ENCODE data around the gene MPZL3.
"Not testable (repeated sequence)": the region's sequence is repeated elsewhere in the genome, so short reads cannot be mapped to it uniquely, and the experiment has no call there.

The MPZL3 gene

GRCh38 chr11:118211006-118211405 is 41.2 kb downstream of the MPZL3 start:
- no peak for DNase-seq

- DNase-seq = no peak
Measured at GRCh38 chr11:118210323-118210722, 41.8 kb downstream of the MPZL3 start.

- no peak for DNase-seq
Measured at GRCh38 chr11:118209033-118209432, 43.1 kb downstream of the MPZL3 start.

DNA sequence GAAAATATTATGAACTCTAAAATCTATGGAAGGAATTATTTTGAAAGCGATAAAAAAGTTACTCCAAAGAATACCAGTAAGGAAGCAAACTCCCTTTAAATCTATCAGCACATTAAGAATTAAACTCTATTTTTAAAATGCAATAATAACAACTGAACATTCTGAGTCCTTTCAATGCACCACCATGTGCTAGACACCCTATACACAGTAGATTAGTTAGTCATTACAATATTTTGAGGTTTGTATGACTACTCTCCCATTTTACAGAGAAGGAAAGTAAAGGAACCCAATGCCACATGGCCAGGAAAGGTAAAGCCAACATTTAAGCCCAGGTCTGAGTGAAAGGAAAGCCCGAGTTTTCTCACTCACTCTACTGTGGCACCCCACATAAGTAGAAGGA is 45.1 kb downstream of the MPZL3 start:
- no peak for DNase-seq

- no peak for DNase-seq
Measured at GRCh38 chr11:118206391-118207031, 45.7 kb downstream of the MPZL3 start.

- DNase-seq = no peak
Measured at GRCh38 chr11:118205606-118206378, 46.4 kb downstream of the MPZL3 start.

DNA sequence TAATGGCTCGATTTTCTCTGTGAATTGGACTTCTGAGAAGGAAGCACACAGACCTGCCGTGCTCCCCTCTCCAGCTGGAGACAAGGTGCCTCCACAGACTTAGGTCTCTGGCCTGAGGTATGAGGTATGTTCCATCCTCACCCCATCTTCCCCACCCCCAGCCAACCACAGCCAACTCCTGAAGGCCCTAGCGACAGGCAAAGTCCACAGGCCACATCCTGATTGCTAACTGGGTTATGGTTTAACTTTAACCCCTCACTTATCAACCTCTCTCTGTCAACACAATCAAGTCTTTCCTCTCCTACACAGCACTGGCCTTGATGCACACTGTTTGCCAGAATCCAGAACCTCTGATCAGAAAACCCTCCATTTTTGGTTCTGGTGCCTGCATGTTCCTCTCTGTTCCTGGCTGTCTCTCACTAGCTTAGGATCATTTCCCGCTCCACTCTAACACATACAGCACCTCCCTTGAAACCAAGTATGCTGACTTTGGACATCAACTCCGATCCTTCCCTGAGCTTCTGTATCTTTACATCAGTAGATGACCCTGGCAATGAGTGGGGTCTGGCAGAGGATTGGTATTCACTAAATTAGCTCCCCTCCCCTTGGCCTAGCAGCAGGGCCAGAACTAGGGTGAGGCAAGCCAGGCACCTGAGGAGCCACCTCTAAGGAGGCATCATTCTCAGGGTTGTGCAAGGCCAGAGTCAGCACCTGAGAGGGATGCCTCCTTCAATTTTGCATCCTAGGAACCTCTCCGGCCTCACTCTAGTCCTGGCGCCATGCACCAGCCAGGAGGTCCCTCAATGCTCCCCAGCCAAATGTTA is 49.4 kb downstream of the MPZL3 start:
- no peak for DNase-seq

DNA sequence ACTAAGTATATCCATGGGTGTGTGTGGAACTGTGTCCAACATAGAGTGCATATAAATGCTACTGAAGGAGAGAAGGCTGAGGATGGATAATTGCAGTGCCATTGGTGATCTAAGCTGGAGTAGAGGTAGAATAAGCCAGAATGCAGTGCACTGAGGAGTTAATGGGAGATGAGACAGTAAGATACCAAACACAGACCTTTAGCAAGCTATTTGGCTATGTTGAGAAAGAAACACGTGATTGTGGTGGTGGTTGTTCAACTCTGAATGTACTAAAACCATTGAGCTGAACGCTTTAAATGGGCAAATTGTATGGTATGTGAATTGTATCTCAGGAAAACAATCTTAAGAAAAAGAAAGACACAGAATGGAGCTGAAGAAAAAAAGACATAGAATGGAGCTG is 50.2 kb downstream of the MPZL3 start:
- DNase-seq = no peak

GRCh38 chr11:118200901-118201680 is 51.1 kb downstream of the MPZL3 start:
- no peak for DNase-seq

DNA sequence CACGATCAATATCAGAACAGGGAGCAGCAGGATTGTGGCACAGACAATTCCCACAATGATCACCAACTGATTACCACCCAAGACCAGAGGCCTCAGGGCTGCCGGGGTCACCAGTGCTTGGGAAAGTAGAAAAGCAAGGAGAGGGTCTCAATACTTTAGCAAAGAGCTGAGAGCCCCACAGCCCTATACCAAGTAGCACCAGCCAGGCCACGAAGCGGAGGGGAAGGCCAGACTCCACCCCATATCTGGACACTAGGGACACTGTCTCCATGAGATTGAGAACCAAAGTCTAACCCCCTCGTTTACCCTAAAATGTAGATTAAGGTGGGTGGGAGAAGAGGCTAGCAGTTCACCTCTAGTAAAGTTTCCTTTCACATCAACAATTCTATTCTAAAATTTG is 51.7 kb downstream of the MPZL3 start:
- DNase-seq = no peak

- DNase-seq = no peak
Measured at GRCh38 chr11:118199135-118199534, 53.0 kb downstream of the MPZL3 start.

DNA sequence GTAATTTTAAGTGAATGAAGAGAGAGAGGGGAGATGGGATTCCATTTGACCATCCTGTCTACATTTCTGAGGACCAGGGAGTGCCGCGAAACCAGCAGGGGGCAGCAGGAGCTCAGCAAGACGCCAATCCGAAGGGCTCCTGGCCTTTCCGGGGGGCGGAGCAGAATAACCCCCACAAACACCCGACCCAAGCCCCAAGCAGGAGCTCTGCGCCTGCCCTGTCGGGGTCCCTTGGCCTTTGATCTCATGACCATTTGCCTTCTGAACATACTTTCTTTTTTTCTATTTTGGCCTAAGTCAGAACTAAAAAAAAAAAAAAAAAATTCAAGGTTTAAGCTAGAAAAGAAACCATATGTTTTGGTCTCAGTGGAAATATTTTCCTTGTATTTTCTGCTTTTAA is 53.8 kb downstream of the MPZL3 start:
- DNase-seq = peak; percentile 50

DNA sequence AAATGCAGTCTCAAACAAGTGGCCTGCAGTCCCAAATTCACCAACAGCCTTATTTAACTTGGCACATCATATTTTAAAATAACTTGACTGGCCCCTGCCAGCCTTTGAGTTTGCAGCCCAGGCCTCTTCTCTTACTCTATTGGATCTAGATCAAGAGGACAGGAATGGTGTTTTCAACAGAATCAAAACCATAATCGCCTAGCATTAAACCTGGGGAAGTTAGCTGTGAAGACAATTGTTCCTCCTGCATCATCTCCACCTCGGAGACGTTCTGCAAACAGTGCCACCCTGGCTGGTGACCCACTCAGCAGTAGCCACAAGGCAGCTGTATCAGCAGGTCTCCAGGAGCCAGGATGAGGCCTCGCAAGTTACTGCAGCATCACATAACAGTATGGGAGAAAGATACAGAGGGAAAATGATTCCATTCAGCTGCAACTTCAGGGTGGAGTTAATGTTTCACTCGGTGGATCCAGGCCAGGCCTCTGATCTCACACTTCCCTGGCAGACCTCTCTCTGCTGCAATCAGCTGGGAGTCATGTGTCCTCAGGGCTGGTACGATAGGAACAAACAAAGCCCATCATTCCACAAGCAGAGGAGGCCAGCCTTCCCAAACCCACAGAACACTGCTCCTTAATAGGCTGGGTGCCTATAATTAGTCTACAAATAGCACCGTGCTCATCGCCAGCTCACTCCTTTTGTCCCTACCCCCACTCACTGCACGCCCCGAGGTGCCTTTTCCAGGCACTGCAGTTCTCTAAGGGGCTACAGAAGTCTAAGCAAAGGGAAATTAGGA is 57.1 kb downstream of the MPZL3 start:
- DNase-seq = peak; percentile 9

GRCh38 chr11:118193910-118194566 is 58.1 kb downstream of the MPZL3 start:
- no peak for DNase-seq

- DNase-seq = not testable (repeated sequence)
Measured at GRCh38 chr11:118192817-118193216, 59.3 kb downstream of the MPZL3 start.

DNA sequence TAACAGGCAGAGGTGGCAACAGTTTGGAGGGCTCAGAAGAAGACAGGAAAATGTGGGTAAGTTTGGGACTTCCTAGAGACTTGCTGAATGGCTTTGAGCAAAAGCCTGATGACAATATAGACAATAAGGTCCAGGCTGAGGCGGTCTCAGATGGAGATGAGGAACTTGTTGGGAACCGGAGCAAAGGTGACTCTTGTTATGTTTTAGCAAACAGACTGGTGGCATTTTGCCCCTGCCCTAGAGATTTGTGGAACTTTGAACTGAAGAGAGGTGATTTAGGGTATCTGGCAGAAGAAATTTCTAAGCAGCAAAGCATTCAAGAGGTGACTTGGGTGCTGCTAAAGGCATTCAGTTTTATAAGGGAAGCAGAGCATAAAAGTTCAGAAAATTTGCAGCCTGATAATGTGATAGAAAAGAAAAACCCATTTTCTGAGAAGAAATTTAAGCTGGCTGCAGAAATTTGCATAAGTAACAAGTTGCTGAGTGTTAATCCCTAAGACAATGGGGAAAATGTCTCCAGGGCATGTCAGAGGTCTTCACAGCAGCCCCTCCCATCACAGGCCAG is 61.1 kb downstream of the MPZL3 start:
- DNase-seq = not testable (repeated sequence)

DNA sequence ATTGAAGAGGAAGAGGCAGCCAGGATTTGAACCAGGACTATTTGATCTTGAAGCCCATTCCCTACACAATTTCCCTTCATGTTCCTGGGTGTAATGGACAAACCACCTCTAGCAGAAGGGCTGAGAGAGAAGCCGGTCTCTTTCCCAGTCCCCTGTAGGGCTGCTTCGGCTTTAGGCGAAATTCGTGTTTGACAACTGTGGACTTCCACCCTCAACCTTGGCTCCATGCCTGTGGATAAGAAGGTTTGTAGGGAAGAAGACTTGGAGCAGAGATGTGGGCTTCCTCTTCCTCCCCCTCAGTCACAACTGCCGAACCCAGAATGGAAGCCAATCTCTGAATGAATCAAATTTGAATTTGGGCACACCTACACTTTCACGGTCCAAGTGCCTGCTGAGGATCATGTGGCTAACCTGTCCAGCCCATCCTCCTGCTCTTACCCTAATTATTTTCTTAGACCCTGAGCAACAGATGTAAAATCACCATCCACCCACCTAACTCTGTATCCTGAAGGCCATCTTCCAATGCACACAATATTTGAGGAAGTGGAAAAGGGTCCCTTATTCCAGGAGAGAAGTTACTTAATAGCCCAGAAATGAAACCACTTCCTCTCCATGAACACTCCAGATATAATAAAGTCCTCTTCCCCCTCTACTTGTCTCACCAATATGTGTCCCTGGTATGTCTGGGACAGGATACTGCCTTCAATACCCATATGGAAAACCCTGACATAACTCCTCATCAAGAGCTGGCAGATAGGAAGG is 65.6 kb downstream of the MPZL3 start:
- DNase-seq = no peak

- DNase-seq = no peak
Measured at GRCh38 chr11:118184784-118185579, 67.2 kb downstream of the MPZL3 start.

- DNase-seq = not testable (repeated sequence)
Measured at GRCh38 chr11:118183691-118184090, 68.5 kb downstream of the MPZL3 start.

All from NCI-H1092 treated with DMSO at 0.1 percent for 48 hours (cell line).